HG03025 (cell line): ENCODE measurements around the gene AKAP6.

Experiments
- ATAC-seq: cut with Tn5 transposase; IDR thresholded peaks from one replicate; pipeline ENCODE4 v1.9.1; 2021; ENCODE audit warnings: mild to moderate bottlenecking, moderate library complexity; ENCODE audit not compliant: unreplicated experiment, low FRiP score

AKAP6 gene

DNA sequence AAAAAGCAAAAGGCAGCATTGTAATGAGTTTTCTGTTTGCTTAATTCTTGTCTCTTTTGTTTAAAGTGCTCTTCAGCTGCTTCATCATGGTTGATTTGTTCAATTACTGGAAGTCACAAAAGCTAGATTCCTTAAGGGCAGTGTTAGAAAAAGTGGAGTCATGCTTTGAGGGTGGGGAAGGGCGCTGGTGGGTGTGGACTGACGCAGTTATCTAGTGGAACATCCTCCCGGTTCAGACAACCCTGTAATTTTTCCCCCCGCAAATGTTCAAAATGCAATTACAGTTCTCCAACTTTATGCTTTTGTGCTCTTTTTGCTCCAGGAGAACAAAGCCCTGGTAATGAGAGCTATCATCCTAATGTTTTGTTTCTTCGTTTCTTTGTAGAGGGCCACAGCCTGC, 2.1 kb downstream of the AKAP6 start:
- ATAC-seq = no peak

- no peak for ATAC-seq
Observed at GRCh38 chr14:32332415-32333316, 3.6 kb downstream of the AKAP6 start.

DNA sequence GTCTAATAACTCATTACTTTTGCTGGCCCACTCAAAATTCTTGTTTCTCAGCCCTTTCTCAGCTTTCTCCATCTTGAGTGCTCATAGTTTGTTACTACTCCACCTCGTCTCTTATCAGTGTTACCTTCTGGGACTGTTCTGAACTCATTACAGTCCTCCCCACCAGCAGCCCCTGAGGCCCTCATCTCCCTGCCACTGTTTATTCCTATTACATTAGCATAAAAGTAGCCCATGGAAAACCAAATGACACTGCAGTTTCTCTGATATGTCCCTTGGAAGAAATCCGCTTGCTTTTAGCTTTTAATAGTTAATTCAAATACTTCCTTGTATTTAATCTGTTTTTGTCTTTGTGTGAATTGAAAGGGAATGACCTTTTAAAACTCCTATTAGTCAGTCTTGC, 7.6 kb downstream of the AKAP6 start:
- ATAC-seq = no peak

DNA sequence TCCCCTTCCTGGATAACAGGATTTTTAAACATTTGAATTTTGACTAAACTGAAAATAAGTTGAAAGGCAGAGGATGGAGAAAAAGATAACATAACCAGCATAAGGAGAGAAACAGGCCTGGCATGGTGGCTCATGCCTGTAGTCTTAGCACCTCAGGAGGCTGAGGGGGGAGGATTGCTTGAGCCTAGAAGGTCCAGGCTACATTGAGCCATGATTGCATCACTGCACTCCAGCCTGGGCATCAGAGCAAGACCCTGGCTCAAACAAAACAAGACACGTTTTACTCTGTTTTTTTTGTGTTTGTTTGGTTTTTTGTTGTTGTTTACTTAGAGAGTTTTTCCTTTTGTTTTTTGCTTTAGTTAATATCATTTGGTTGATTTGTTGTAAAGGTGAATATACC, 8.7 kb downstream of the AKAP6 start:
- no peak for ATAC-seq

DNA sequence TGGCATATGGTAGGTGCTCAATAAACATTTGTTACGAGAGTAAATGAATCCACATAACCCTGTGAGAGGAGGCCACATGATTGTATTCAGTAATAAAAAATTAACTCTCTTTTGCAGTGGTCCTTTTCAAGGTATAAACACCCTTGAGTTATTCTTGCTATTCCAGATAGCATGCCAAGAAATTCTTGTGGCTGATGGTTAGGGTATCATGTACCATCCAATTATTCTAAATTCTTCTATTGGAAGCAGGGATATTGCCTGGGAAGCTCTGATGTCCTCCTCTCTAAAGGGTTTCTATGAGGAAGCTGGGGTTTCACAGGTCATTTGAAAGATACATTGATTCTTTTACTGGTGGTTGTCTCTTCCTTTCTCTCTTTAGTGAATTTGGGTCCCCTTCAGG, 10.1 kb downstream of the AKAP6 start:
- no peak for ATAC-seq

DNA sequence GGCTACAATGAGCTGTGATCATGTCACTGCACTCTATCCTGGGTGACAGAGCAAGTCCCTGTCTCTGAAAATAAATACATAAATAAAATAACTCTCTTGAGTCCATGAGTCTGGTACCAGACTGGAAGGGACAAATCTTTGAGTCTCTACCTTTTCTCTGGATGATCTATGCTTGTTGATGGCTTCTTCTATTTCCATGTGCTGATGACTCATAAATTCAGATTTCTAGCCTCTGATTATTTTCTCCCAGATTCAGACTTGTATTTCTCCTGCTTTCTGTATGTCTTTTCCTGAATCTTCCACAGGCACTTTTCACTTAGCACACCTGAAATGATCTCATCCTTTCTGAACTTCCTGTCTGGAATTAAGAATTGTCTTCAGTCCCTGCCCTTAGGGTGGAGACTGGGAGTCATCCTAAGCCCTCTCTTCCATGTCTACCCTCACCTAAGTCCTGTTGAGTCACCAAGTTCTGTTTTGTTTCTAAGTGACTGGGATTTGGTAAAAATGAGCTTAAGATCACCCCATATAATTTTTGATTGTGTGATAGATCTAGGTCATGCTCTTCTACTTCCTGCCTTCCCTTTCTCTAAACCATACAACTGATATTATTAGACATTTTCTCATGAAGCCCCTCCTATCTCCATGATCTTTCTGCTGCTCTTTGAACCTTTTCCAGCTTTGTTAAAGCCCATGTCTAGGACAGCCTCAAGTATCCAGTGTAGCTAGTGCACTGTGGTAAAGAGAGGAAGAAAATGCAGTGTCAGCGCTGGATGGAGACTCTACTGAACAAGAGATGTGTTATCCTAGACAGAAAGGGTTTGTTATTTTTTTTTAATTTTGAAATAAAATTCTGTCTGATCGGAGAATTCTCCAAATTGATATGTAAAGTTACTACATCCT, 13.1 kb downstream of the AKAP6 start:
- no peak for ATAC-seq

DNA sequence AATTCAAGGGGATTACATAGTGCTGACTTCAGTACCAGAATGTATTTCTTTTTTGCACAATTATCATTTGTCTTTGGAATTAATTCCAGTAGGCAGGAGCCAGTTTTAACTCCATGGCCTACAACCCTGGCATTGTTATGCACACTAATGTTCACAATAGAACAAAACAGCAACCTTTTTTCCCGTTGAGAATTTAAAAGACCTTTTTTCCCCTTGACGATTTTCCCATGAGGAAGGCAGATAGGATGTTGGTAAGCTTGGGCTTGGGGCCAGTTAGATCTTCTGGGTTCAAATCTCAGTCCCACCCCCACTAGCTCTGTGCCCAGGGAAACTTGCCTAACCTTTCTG, 13.7 kb downstream of the AKAP6 start:
- ATAC-seq = no peak

GRCh38 chr14:32343926-32344430, 14.9 kb downstream of the AKAP6 start:
- ATAC-seq = no peak

DNA sequence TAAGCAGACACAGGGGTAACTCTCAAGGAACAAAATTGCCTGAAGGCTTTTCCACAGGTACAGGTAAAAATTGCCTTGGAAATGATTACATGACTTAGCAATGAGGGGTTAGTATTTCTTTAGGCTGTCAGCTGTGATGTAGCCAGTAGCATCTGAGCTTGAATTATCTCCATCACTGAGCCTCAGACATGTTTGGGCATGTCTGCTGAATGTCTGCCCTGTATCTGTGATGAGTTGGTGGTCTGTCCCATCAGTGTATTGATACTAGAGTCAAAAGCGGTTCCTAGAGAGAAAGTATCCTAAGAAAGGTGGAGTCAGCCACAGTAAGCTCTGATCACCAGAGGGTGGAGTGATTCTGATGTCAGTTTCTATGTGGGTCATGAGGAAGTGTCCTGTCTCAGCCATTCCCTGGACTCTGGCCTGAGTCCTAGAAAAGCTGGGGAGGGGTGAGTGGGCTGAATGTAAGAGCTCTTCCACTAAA, 16.3 kb downstream of the AKAP6 start:
- no peak for ATAC-seq

- ATAC-seq = no peak
Observed at GRCh38 chr14:32349322-32349721, 20.2 kb downstream of the AKAP6 start.

- peak; percentile 99 for ATAC-seq
Observed at GRCh38 chr14:32350020-32350419, 20.9 kb downstream of the AKAP6 start.

DNA sequence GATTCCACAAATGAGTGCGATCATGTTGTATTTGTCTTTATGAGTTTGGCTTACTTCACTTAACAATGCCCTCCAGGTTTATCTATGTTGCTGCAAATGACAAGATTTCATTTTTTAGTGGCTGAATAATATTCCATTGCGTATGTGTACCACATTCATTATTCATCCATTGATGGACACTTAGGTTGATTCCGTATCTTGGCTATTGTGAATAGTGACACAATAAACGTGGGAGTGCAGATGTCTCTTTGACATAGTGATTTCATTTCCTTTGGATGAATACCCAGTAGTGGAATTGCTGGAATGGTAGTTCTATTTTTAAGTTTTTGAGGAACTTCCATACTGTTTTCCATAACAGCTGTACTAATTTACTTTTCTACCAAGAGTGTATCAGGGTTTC, 23.5 kb downstream of the AKAP6 start:
- ATAC-seq = no peak

DNA sequence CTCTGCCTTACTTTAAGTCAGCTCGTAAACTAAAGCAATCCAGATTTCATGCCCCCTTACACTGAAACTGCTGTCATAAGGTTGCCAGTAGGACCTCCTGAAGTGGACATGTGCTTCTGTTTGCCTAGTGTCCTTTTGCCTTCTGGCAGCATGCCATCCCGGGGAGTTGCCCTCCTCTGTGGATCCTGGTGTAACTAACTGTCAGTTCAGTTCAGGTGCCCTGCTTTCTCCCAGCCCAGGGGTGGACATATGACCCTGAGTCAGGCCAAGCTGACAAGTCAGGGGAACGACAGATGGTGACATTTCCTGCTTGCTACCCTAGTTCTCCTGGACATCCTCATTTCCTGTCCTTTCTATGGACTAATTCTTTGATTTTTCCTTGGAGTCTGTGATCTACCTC, 25.6 kb downstream of the AKAP6 start:
- no peak for ATAC-seq

GRCh38 chr14:32358781-32359180, 29.7 kb downstream of the AKAP6 start:
- no peak for ATAC-seq

- ATAC-seq = no peak
Observed at GRCh38 chr14:32361674-32362073, 32.6 kb downstream of the AKAP6 start.

- no peak for ATAC-seq
Observed at GRCh38 chr14:32363761-32364160, 34.7 kb downstream of the AKAP6 start.

DNA sequence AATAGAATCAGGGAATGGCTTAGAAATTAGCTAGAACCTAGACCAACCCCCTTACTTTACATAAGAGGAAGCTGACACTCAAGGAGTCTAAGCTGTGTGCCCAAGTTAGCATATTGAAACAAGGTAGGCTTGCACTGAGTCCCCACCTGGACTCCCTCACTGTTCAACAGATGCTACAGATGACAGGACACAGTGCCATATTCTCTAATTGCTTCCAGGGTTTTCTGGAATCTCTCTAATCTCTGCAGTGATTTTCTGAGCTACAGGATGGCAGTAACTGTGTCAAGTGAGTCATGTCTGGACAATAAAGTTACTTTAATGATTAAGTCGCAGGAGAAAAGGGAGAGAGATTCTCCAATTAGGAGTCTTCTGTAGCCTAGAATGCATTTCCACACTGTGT, 35.8 kb downstream of the AKAP6 start:
- no peak for ATAC-seq

DNA sequence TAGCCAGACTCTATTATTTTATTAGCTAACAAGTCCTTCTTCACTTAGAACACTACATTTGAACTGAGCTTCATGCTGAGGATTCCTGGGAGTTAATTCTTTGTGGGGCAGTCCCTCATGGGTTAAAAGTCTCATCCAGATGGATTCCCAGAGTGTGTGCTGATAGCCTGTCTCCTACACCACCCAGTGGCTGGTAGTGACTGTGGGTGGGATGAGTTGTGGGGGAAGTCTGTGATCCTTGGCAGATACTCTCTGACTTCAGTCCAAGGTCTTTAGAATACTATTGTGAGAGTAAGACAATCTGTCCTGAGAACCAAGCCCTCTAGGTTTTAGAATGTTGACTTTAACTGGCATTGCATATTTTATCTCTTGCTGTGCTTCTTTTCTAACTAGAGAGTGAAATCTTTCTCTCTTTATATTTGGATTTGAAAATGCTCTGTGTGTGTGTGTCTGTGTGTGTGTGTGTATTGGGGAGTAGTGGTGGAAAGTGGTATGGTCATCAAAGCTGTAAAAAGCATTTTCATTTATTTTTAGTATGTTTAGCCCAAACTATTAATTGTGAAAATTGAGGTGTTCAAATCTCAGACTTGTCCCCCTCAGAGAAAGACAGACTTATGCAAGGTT, 37.3 kb downstream of the AKAP6 start:
- ATAC-seq = no peak

GRCh38 chr14:32366986-32367385, 37.9 kb downstream of the AKAP6 start:
- no peak for ATAC-seq

DNA sequence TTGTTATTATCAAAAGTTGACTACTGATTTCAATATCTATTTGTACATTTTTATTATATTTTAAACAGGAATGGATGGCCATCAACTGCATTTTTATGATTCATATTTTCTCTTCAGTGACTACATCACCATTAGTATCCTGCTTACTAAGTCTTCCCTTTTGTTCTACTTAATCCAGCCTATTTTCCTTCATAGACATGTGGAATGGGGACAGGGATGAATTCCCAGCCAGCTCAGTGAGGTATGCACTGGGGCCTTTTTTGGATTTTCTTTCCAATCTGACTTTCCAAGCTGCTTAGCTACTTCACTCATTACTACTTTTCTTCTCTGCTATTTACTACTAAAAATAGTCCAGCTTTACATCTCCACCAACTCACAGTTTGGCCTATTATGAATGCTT, 38.4 kb downstream of the AKAP6 start:
- ATAC-seq = no peak

GRCh38 chr14:32368107-32368506, 39.0 kb downstream of the AKAP6 start:
- ATAC-seq = no peak
